Measurements from ENCODE around the gene CPZ. TPM values are rescaled to one million over a fixed set of nuclear protein-coding genes. Genes with fewer than 3 reads are reported as not detected.
"Not testable (repeated sequence)": the region's sequence is repeated elsewhere in the genome, so short reads cannot be mapped to it uniquely, and the experiment has no call there.

The CPZ gene
- total RNA-seq, 4 donors from 2014 or later = 0.32 to 4.2 (median 2.1) TPM

DNA sequence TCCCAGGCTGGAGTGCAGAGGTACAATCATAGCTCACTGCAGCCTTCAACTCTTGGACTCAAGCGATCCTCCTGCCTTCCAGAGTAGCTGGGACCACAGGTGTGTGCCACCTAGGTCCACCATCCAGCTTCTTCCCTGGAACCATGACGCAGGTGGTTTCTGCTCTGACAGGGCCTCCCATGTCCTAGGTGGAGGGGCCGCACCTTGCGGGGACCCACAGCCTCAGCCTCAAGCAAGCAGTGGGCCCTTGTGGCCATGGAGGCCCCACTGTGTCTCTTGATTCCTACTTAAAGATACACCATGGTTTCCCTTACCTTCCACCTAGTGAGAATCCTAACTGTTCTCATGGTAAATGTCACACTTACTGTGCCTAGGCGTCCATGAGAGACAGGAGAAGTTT is 19.3 kb upstream of the CPZ start:
- Histone ChIP-seq H3K27me3 (peaks cover 13% of the 10 kb centered on the region), H3K9me3 (no peaks in the 10 kb centered on the region), H3K4me1 (no peaks in the 10 kb centered on the region), H3K36me3 (no peaks in the 10 kb centered on the region), H3K4me3 (no peak overlapping the region), H3K27ac (no peak overlapping the region)
- 88% methylated on average over 5 of the region's 5 CpGs for WGBS
- DNase-seq (ENCODE audit: low spot score in 2 of 2) = peak in 1 of 2 donors; percentile 14
- TF ChIP-seq EP300 (IDR thresholded peaks at IDR 0.05) (no peak), CTCF (IDR thresholded peaks at IDR 0.05) (no peak), POLR2A (IDR thresholded peaks at IDR 0.05) (no peak), POLR2AphosphoS5 (IDR thresholded peaks at IDR 0.05) (no peak)

DNA sequence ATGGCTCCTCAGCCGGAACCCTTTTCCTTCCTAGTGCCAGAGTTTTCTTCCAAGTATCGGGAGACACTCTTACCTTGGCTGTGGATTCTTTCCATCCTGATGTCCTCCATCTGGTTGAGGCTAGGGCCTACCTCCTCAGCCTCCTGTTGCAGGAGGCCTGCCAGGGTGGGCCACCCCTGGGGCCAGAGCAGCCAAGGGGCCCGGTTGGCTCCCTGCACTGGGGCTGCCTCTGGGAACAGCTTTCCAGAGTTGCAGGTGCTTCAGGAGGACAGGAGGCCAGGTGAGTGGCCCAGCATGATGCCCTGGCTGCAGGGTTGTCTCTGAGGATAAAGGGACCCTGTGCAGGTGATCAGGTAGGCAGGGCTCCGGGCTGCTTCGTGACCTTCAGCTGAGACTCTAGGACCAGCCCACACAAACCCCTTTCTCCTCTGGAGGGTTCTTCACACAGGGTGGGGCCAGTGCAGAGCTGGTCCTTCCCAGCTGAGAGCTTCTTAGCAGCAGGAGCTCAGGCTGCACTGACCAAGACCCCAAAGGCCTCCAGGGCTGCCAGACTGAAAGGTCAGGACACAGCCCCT is 17.7 kb upstream of the CPZ start:
- DNase-seq (ENCODE audit: low spot score in 2 of 2) = peak in 1 of 2 donors; percentile 18

GRCh38 chr4:8575457-8575856 is 17.1 kb upstream of the CPZ start:
- H3K27me3 ChIP-seq = peaks cover 33% of the 10 kb centered on the region
- H3K36me3 ChIP-seq = no peaks in the 10 kb centered on the region
- no peak overlapping the region for H3K27ac ChIP-seq
- peak in 1 of 2 donors; percentile 21 for DNase-seq (ENCODE audit: low spot score in 2 of 2)
- TF ChIP-seq EP300 (IDR thresholded peaks at IDR 0.05) (no peak), POLR2AphosphoS5 (IDR thresholded peaks at IDR 0.05) (no peak), CTCF (IDR thresholded peaks at IDR 0.05) (no peak), POLR2A (IDR thresholded peaks at IDR 0.05) (no peak)
- H3K4me1 ChIP-seq = peaks cover 4% of the 10 kb centered on the region
- no peaks in the 10 kb centered on the region for H3K9me3 ChIP-seq
- 70% methylated on average over 4 of the region's 4 CpGs for WGBS
- no peak overlapping the region for H3K4me3 ChIP-seq

More for the DNA sequence above, 17.7 kb upstream of the CPZ start:
- Histone ChIP-seq H3K4me1 (no peaks in the 10 kb centered on the region), H3K4me3 (no peak overlapping the region), H3K36me3 (no peaks in the 10 kb centered on the region), H3K27me3 (peaks cover 27% of the 10 kb centered on the region), H3K27ac (no peak overlapping the region), H3K9me3 (no peaks in the 10 kb centered on the region)
- no peak for TF ChIP-seq CTCF (IDR thresholded peaks at IDR 0.05)
- TF ChIP-seq EP300 (IDR thresholded peaks at IDR 0.05) = no peak
- no peak for TF ChIP-seq POLR2AphosphoS5 (IDR thresholded peaks at IDR 0.05)
- no peak for TF ChIP-seq POLR2A (IDR thresholded peaks at IDR 0.05)
- WGBS = 86% methylated on average over 3 of the region's 5 CpGs

GRCh38 chr4:8576591-8576990 is 16.0 kb upstream of the CPZ start:
- not testable (repeated sequence) for H3K9me3 ChIP-seq, H3K36me3 ChIP-seq, H3K27ac ChIP-seq, H3K4me3 ChIP-seq, H3K4me1 ChIP-seq
- WGBS = 88% methylated on average over 5 of the region's 5 CpGs
- H3K27me3 ChIP-seq = peaks cover 45% of the 10 kb centered on the region
- DNase-seq (ENCODE audit: low spot score in 2 of 2) = peak in 1 of 2 donors; percentile 17

GRCh38 chr4:8577046-8577445 is 15.5 kb upstream of the CPZ start:
- 64% methylated on average over 8 of the region's 8 CpGs for WGBS
- Histone ChIP-seq H3K4me3 (no peak overlapping the region), H3K27ac (no peak overlapping the region), H3K36me3 (no peaks in the 10 kb centered on the region), H3K27me3 (peaks cover 49% of the 10 kb centered on the region), H3K4me1 (peaks cover 10% of the 10 kb centered on the region), H3K9me3 (no peaks in the 10 kb centered on the region)
- TF ChIP-seq CTCF (IDR thresholded peaks at IDR 0.05) (no peak), POLR2AphosphoS5 (IDR thresholded peaks at IDR 0.05) (no peak), EP300 (IDR thresholded peaks at IDR 0.05) (no peak), POLR2A (IDR thresholded peaks at IDR 0.05) (no peak)
- DNase-seq (ENCODE audit: low spot score in 2 of 2) = peak in 1 of 2 donors; percentile 33

DNA sequence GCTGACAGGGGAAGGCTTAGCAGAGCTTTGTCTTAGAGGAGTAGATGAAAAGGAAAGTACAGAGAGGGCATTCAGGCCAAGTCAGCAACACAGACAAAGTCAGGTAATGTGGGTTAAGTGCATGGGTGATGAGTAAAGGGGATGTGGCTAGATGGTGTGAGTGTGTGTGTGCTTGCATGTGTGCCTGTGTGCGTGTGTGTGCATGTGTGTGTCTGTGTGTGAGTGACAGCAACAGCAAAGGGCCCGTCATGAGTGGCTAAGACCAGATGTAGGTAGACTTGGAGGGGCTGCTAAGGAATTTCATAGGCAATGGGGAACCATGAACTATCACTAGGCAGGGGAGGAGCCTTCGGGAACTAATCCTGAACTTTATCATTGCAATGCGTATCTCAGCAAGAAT is 14.6 kb upstream of the CPZ start:
- Histone ChIP-seq H3K4me1 (peaks cover 10% of the 10 kb centered on the region), H3K9me3 (no peaks in the 10 kb centered on the region), H3K27me3 (peaks cover 58% of the 10 kb centered on the region), H3K36me3 (no peaks in the 10 kb centered on the region), H3K27ac (no peak overlapping the region), H3K4me3 (no peak overlapping the region)
- no peak for DNase-seq (ENCODE audit: low spot score in 2 of 2)
- WGBS = 78% methylated on average over 4 of the region's 4 CpGs
- TF ChIP-seq POLR2A (IDR thresholded peaks at IDR 0.05) (no peak), POLR2AphosphoS5 (IDR thresholded peaks at IDR 0.05) (no peak), EP300 (IDR thresholded peaks at IDR 0.05) (no peak), CTCF (IDR thresholded peaks at IDR 0.05) (no peak)

Measured in suprapubic skin (tissue), 4 donors.